HCT116 (cell line): ENCODE results near the gene RIN3. TPM values are rescaled to one million over a fixed set of nuclear protein-coding genes. Genes with fewer than 3 reads are reported as not detected.

Experiments used
- ATAC-seq: fragments of 200-7000 bp; cut with Tn5 transposase; 2 replicates; pipeline ENCODE4 v1.9.1; 2020; ENCODE audit warnings: mild to moderate bottlenecking, moderate library complexity
- BruUV-seq: library from RNA; stranded (reverse); fragments of 400-500 nt; replicated peaks from 2 replicates; lab custom pipeline; 2021; lab: Mats Ljungman, UMichigan
- CTCF ChIA-PET: fragments of 300-600 bp; sonication (Branson Sonifier 250); formaldehyde crosslinking; loops from one replicate; lab custom pipeline; 2021; ENCODE audit warnings: antibody characterized with exemption; lab: Charles Lee
- POLR2A ChIA-PET: fragments of 300-600, 350-600 bp; sonication (Branson Sonifier 250); formaldehyde crosslinking; loops from one replicate; lab custom pipeline; 2021; ENCODE audit warnings: antibody characterized with exemption; lab: Charles Lee
- RAD21 ChIA-PET, 2 experiments: fragments of 300-600 bp; sonication (Branson Sonifier 250); formaldehyde crosslinking; loops; one replicate each; lab custom pipeline; 2023; ENCODE audit warnings: low total read pairs in 2 of 2; ENCODE audit not compliant: uncharacterized antibody in 2 of 2, unreplicated experiment in 2 of 2, low non-redundant PET in 1 of 2; lab: Charles Lee
- DNase-seq: peaks from one replicate; pipeline ENCODE4 v3.0.0-alpha.2; 2010; ENCODE audit warnings: low read depth, low spot score
- H2AFZ ChIP-seq: fragments of 200-600 bp; shearing (Covaris generic), sonication (generic); 2 replicates; pipeline ENCODE4 v1.6.1; 2017; ENCODE audit warnings: low read depth, mixed run types, mixed read lengths, antibody characterized with exemption, low read length; ENCODE audit not compliant: poor library complexity, severe bottlenecking
- H3K27ac ChIP-seq: 2 replicates; pipeline ENCODE4 v1.5.1; 2012; ENCODE audit warnings: low read depth, low read length
- H3K27me3 ChIP-seq: fragments of 200-600 bp; sonication (generic); 2 replicates; pipeline ENCODE4 v1.6.1; 2016; ENCODE audit warnings: mixed run types, low read length, mixed read lengths; ENCODE audit not compliant: insufficient read depth
- H3K36me3 ChIP-seq, 2 experiments: fragments of 200-500 bp in 1 of 2; fragments of 200-600 bp in 1 of 2; sonication (Bioruptor generic) in 1 of 2; sonication (generic) in 1 of 2; 2 replicates each; pipeline versions ENCODE4 v1.5.1 to v1.6.1; 2014 to 2016; ENCODE audit warnings: low read length in 2 of 2, inconsistent platforms in 1 of 2, mixed read lengths in 1 of 2, mixed run types in 1 of 2; ENCODE audit not compliant: insufficient read depth in 2 of 2, control insufficient read depth in 1 of 2
- H3K4me1 ChIP-seq, 2 experiments: fragments of 200-600 bp in 1 of 2; sonication (generic) in 1 of 2; 2 replicates each; pipeline versions ENCODE4 v1.5.1 to v1.6.1; 2012 to 2017; ENCODE audit warnings: low read length in 2 of 2, inconsistent platforms in 1 of 2, mild to moderate bottlenecking in 1 of 2, mixed read lengths in 1 of 2, mixed run types in 1 of 2, moderate library complexity in 1 of 2; ENCODE audit not compliant: insufficient read depth in 2 of 2, control insufficient read depth in 1 of 2
- H3K4me2 ChIP-seq: fragments of 200-600 bp; sonication (generic); 2 replicates; pipeline ENCODE4 v1.6.1; 2017; ENCODE audit warnings: mixed run types, low read length, mixed read lengths
- H3K4me3 ChIP-seq, 2 experiments: fragments of 200-600 bp in 1 of 2; sonication (generic) in 1 of 2; replicated peaks in 1 of 2; 2 replicates each; pipeline ENCODE4 v1.5.1; 2011 to 2016; ENCODE audit warnings: low read length in 2 of 2, control low read depth in 1 of 2, low read depth in 1 of 2, mild to moderate bottlenecking in 1 of 2, mixed read lengths in 1 of 2, mixed run types in 1 of 2
- H3K79me2 ChIP-seq: fragments of 200-600 bp; sonication (generic); 2 replicates; pipeline ENCODE4 v1.6.1; 2017; ENCODE audit warnings: mild to moderate bottlenecking, mixed run types, low read length, moderate library complexity, mixed read lengths; ENCODE audit not compliant: insufficient read depth
- H3K9ac ChIP-seq: fragments of 200-600 bp; sonication (generic); 2 replicates; pipeline ENCODE4 v1.6.1; 2016; ENCODE audit warnings: low read length, mixed read lengths
- H3K9me2 ChIP-seq: fragments of 200-600 bp; sonication (generic), shearing (Covaris generic); 2 replicates; pipeline ENCODE4 v1.6.1; 2017; ENCODE audit warnings: mixed run types, mild to moderate bottlenecking, moderate library complexity; ENCODE audit not compliant: insufficient read depth
- H3K9me3 ChIP-seq, 2 experiments: fragments of 200-500 bp in 1 of 2; fragments of 200-600 bp in 1 of 2; sonication (Bioruptor generic) in 1 of 2; sonication (generic) in 1 of 2; 2 replicates each; pipeline ENCODE4 v1.6.1; 2014 to 2017; ENCODE audit warnings: low read length in 2 of 2, mixed read lengths in 2 of 2, inconsistent platforms in 1 of 2, low read depth in 1 of 2, mild to moderate bottlenecking in 1 of 2, mixed run types in 1 of 2, moderate library complexity in 1 of 2; ENCODE audit not compliant: control insufficient read depth in 1 of 2, insufficient read depth in 1 of 2
- H4K20me1 ChIP-seq: fragments of 200-600 bp; sonication (generic), shearing (Covaris generic); 2 replicates; pipeline ENCODE4 v1.6.1; 2017; ENCODE audit warnings: mixed run types, mild to moderate bottlenecking, moderate library complexity; ENCODE audit not compliant: insufficient read depth
- ATF3 ChIP-seq: IDR thresholded peaks from 2 replicates; pipeline ENCODE4 v1.6.1; 2012
- CBX3 ChIP-seq: IDR thresholded peaks from 2 replicates; pipeline ENCODE4 v1.6.1; 2012; ENCODE audit warnings: low read depth
- ELF1 ChIP-seq: IDR thresholded peaks from 2 replicates; pipeline ENCODE4 v1.6.1; 2012; ENCODE audit warnings: low read depth, borderline replicate concordance
- EZH2phosphoT487 ChIP-seq: fragments of 200-600 bp; IDR thresholded peaks from 2 replicates; pipeline ENCODE4 v1.6.1; 2018; ENCODE audit warnings: antibody characterized with exemption, borderline replicate concordance
- FOSL1 ChIP-seq: IDR thresholded peaks from 2 replicates; pipeline ENCODE4 v1.6.1; 2012; ENCODE audit warnings: low read depth
- JUND ChIP-seq: IDR thresholded peaks from 2 replicates; pipeline ENCODE4 v1.6.1; 2012
- POLR2AphosphoS5 ChIP-seq: IDR thresholded peaks from 2 replicates; pipeline ENCODE4 v1.6.1; 2011; ENCODE audit warnings: mild to moderate bottlenecking, low read depth, low read length, moderate library complexity
- REST ChIP-seq: IDR thresholded peaks from 2 replicates; pipeline ENCODE4 v1.6.1; 2012; ENCODE audit warnings: low read depth
- TCF7L2 ChIP-seq: IDR thresholded peaks from 2 replicates; pipeline ENCODE4 v1.7.0; 2011; ENCODE audit warnings: borderline replicate concordance, inconsistent platforms; ENCODE audit not compliant: insufficient read depth, insufficient read length; ENCODE audit errors: extremely low read depth
- YY1 ChIP-seq: IDR thresholded peaks from 2 replicates; pipeline ENCODE4 v1.6.1; 2011; ENCODE audit warnings: low read length, low read depth, moderate library complexity, mild to moderate bottlenecking; ENCODE audit not compliant: insufficient replicate concordance; ENCODE audit errors: extremely low read depth
- intact Hi-C: fragments of 100-400 bp; cut with micrococcal nuclease; formaldehyde crosslinking; loops from 2 replicates; pipeline ENCODE4 v1.10.0; 2022
- total RNA-seq: library from RNA; stranded (reverse); gene quantifications from one replicate; pipeline ENCODE4 v1.2.1, GENCODE V29; 2021; ENCODE audit not compliant: unreplicated experiment

Gene RIN3
- total RNA-seq, 1 experiment from 2014 or later, result 22.2 TPM

- CTCF ChIA-PET, result no interaction called here
Measured at GRCh38 chr14:92735344-92735743, 221.8 kb downstream of the RIN3 start.

More at GRCh38 chr14:92735344-92735743, 221.8 kb downstream of the RIN3 start:
- no peaks in the 10 kb centered on the region for H3K27me3 ChIP-seq
- no peak overlapping the region for H2AFZ ChIP-seq
- BruUV-seq, result no TSS peak
- H3K79me2 ChIP-seq, result peaks cover 9% of the 10 kb centered on the region; the same call in 1 of the 2 replicates
- POLR2A ChIA-PET, result no interaction called here
- no peak overlapping the region for H3K4me3 ChIP-seq
- RAD21 ChIA-PET, result no interaction called here
- ATAC-seq (peak; percentile 80), DNase-seq (no peak)
- no peak overlapping the region for H3K9ac ChIP-seq
- H3K36me3 ChIP-seq, result 0 out of 4 replicates have a peak, but pooled peaks cover 0 to 2% of the 10 kb centered on the region in 2 experiments
- TF ChIP-seq FOSL1 (peak; percentile 35; the same call in 1 of the 2 replicates), POLR2AphosphoS5 (no peak), ATF3 (no peak), ELF1 (no peak), CBX3 (no peak), REST (no peak), EZH2phosphoT487 (no peak), TCF7L2 (peak; percentile 72), JUND (0 out of 2 replicates have a peak, but pooled peaks have one; percentile 26), YY1 (no peak)
- H3K9me3 ChIP-seq, result no peaks in the 10 kb centered on the region
- H3K4me1 ChIP-seq, result peaks cover 15 to 21% of the 10 kb centered on the region in 2 experiments
- peak overlapping the region; percentile 56 for H3K4me2 ChIP-seq
- no peak overlapping the region for H3K27ac ChIP-seq
- intact Hi-C loops, result no loop called here
- H4K20me1 ChIP-seq, result no peaks in the 10 kb centered on the region
- H3K9me2 ChIP-seq, result no peaks in the 10 kb centered on the region
